ENCODE measurements around the gene COPS8. TPM values are rescaled to one million over a fixed set of nuclear protein-coding genes. Genes with fewer than 3 reads are reported as not detected.
A peak's percentile ranks its signal among the peaks of the same experiment; 100 is the strongest.

COPS8 gene
- polyA plus RNA-seq, 1 of the 3 experiments (the other 2 are of a cell fraction): 107 TPM

DNA sequence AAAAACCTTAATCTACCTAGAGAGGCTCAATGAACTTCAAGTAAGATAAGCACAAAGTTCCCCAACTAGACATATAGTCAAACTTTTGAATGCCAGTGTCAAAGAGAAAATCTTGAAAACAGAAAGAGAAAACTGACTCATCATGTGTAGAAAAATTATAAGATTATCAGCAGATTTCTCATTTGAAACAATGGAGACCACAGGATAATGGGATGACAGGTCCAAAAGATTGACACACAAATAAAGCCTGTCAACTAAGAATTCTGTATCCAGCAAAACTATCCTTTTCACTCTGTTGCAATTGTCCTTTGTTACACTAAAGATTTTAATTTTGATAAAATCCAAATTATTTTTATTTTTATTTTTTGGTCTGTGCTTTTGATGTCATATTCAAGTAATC, 61.6 kb downstream of the COPS8 start:
- Histone ChIP-seq H3K36me3 (replicated peaks in 1 of 2; ENCODE audit: control insufficient read depth in 1 of 2, insufficient read depth in 2 of 2, low read length in 1 of 2) (peaks cover 0 to 6% of the 10 kb centered on the region in 2 experiments), H2AFZ (ENCODE audit: low read depth) (no peak overlapping the region), H3K27me3 (ENCODE audit: insufficient read depth) (no peaks in the 10 kb centered on the region), H3K4me2 (no peak overlapping the region), H3K9me2 (no peaks in the 10 kb centered on the region), H3K4me3 (ENCODE audit: low read depth in 2 of 2, low read length in 1 of 2) (no peak overlapping the region), H3K9ac (no peak overlapping the region), H3K9me3 (0 out of 2 replicates have a peak, but pooled peaks cover 21% of the 10 kb centered on the region), H3K79me2 (ENCODE audit: insufficient read depth) (no peaks in the 10 kb centered on the region), H3K4me1 (ENCODE audit: control insufficient read depth in 1 of 2, insufficient read depth in 2 of 2, low read depth in 1 of 2, low read length in 1 of 2) (no peaks in the 10 kb centered on the region), H3F3A (replicated peaks; ENCODE audit: insufficient read depth) (peaks cover 11% of the 10 kb centered on the region), H4K20me1 (ENCODE audit: insufficient read depth) (no peaks in the 10 kb centered on the region), H3K27ac (ENCODE audit: low read depth in 2 of 2, low read length in 1 of 2) (no peak overlapping the region)
- POLR2A ChIA-PET: no interaction called here
- no peak for DNase-seq
- CTCF ChIA-PET: interaction anchor here (0.6 to 2.3 kb wide), 4 partner anchors 13 to 366 kb away, joined by 3 to 9 read pairs (median 6); no protein-coding TSS in a partner anchor
- TF ChIP-seq TAF1 (IDR thresholded peaks at IDR 0.05; ENCODE audit: borderline replicate concordance, low read depth, low read length) (no peak), RAD21 (IDR thresholded peaks at IDR 0.05; ENCODE audit: low read length) (no peak), RCOR1 (IDR thresholded peaks at IDR 0.05; ENCODE audit: low read length) (no peak)
- TF ChIP-seq, protein P1, sequence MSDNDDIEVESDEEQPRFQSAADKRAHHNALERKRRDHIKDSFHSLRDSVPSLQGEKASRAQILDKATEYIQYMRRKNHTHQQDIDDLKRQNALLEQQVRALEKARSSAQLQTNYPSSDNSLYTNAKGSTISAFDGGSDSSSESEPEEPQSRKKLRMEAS (IDR thresholded peaks at IDR 0.05; ENCODE audit: low read depth): no peak
- TF ChIP-seq, protein P2, sequence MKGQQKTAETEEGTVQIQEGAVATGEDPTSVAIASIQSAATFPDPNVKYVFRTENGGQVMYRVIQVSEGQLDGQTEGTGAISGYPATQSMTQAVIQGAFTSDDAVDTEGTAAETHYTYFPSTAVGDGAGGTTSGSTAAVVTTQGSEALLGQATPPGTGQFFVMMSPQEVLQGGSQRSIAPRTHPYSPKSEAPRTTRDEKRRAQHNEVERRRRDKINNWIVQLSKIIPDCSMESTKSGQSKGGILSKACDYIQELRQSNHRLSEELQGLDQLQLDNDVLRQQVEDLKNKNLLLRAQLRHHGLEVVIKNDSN (IDR thresholded peaks at IDR 0.05; ENCODE audit: borderline replicate concordance, low read depth): 0 out of 2 replicates have a peak, but pooled peaks have one; percentile 11

DNA sequence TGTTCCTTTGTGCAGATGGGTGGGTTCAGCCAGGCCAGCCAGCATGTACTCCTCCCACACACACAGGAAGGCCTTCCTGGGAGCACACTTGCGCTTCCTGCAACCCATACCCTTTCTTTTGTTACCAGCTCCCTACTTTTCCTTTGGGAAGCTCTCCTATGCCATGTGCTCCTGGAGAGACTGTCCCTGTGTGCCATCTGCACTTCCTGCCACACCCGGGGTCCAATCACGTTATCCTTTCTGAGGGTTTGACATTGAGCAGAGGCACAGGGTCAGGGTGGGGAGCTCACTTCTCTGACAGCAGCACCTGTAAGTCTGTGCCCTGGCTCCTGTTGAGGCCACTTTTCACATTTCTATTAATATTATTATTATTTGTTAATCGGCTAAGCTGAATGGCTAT, 62.9 kb downstream of the COPS8 start:
- H3K79me2 ChIP-seq (ENCODE audit: insufficient read depth): no peaks in the 10 kb centered on the region
- H3K4me3 ChIP-seq (ENCODE audit: low read depth in 2 of 2, low read length in 1 of 2): no peak overlapping the region
- POLR2A ChIA-PET: no interaction called here
- no peak for TF ChIP-seq SIN3A (IDR thresholded peaks at IDR 0.05; ENCODE audit: borderline replicate concordance, low read depth, low read length)
- no peak for TF ChIP-seq JUND (IDR thresholded peaks at IDR 0.05)
- no peak for TF ChIP-seq USF2 (IDR thresholded peaks at IDR 0.05; ENCODE audit: borderline replicate concordance, low read depth, low read length)
- TF ChIP-seq SMC3 (IDR thresholded peaks at IDR 0.05; ENCODE audit: low read depth, low read length): no peak
- TF ChIP-seq, protein P3, sequence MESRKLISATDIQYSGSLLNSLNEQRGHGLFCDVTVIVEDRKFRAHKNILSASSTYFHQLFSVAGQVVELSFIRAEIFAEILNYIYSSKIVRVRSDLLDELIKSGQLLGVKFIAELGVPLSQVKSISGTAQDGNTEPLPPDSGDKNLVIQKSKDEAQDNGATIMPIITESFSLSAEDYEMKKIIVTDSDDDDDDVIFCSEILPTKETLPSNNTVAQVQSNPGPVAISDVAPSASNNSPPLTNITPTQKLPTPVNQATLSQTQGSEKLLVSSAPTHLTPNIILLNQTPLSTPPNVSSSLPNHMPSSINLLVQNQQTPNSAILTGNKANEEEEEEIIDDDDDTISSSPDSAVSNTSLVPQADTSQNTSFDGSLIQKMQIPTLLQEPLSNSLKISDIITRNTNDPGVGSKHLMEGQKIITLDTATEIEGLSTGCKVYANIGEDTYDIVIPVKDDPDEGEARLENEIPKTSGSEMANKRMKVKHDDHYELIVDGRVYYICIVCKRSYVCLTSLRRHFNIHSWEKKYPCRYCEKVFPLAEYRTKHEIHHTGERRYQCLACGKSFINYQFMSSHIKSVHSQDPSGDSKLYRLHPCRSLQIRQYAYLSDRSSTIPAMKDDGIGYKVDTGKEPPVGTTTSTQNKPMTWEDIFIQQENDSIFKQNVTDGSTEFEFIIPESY (IDR thresholded peaks at IDR 0.05; ENCODE audit: borderline replicate concordance, low read depth): no peak
- TF ChIP-seq RXRA (IDR thresholded peaks at IDR 0.05; ENCODE audit: borderline replicate concordance, low read depth): no peak
- no peak for TF ChIP-seq NRF1 (IDR thresholded peaks at IDR 0.05; ENCODE audit: low read depth, low read length)
- TF ChIP-seq MXI1 (IDR thresholded peaks at IDR 0.05; ENCODE audit: low read depth, low read length): no peak
- no peak for TF ChIP-seq EP300 (IDR thresholded peaks at IDR 0.05; ENCODE audit: borderline replicate concordance in 1 of 2, low read depth in 1 of 2, low read length in 1 of 2)
- WGBS (ENCODE audit: low lambda C conversion rate): 63% methylated on average over 4 of the region's 4 CpGs
- H3F3A ChIP-seq (replicated peaks; ENCODE audit: insufficient read depth): peaks cover 18% of the 10 kb centered on the region
- no peaks in the 10 kb centered on the region for H3K9me2 ChIP-seq
- peaks cover 0 to 6% of the 10 kb centered on the region in 2 experiments for H3K36me3 ChIP-seq (replicated peaks in 1 of 2; ENCODE audit: control insufficient read depth in 1 of 2, insufficient read depth in 2 of 2, low read length in 1 of 2)
- no peak for DNase-seq
- no peaks in the 10 kb centered on the region for H4K20me1 ChIP-seq (ENCODE audit: insufficient read depth)
- CTCF ChIA-PET: interaction anchor here (0.9 to 2.2 kb wide), 5 partner anchors 17 to 364 kb away, joined by 3 to 8 read pairs (median 4); no protein-coding TSS in a partner anchor
- 0 out of 2 replicates have a peak, but pooled peaks cover 21% of the 10 kb centered on the region for H3K9me3 ChIP-seq
- H2AFZ ChIP-seq (ENCODE audit: low read depth): no peak overlapping the region
- H3K4me2 ChIP-seq: no peak overlapping the region
- H3K9ac ChIP-seq: no peak overlapping the region
- H3K27ac ChIP-seq (ENCODE audit: low read depth in 2 of 2, low read length in 1 of 2): no peak overlapping the region
- no peaks in the 10 kb centered on the region for H3K27me3 ChIP-seq (ENCODE audit: insufficient read depth)
- H3K4me1 ChIP-seq (ENCODE audit: control insufficient read depth in 1 of 2, insufficient read depth in 2 of 2, low read depth in 1 of 2, low read length in 1 of 2): no peaks in the 10 kb centered on the region

All from SK-N-SH (cell line).